ENCODE results near the gene P3H2. TPM values are rescaled to one million over a fixed set of nuclear protein-coding genes. Genes with fewer than 3 reads are reported as not detected.

The P3H2 gene
- total RNA-seq, 1 donor from 2014 or later = 22.9 TPM

Other genes starting within 250 kb of the P3H2 start
- 14.0 TPM for gene CLDN1, start 201.5 kb upstream of the P3H2 start, total RNA-seq (ENCODE audit: insufficient read depth, low replicate concordance)